ENCODE data around the gene EFHD1. TPM values are rescaled to one million over a fixed set of nuclear protein-coding genes. Genes with fewer than 3 reads are reported as not detected.

The EFHD1 gene
- total and polyA plus RNA-seq, 9 of the 15 experiments (the other 6 are each of a cell fraction or from before 2014, with no cell fraction given), result 0.66 to 9.1 (median 2.0) TPM

- in situ Hi-C loops (cut with MboI), result no loop called here
- no peak for FAIRE-seq
- no peak overlapping the region for H3K4me3 ChIP-seq
These were observed 80.1 kb downstream of the EFHD1 start for GRCh38 chr2:232713505-232713904.

GRCh38 chr2:232714969-232715368, 81.6 kb downstream of the EFHD1 start:
- no peak overlapping the region for H3K27ac ChIP-seq (ENCODE audit: extremely low read depth, low read depth, low read length)
- ATAC-seq (no peak), DNase-seq (ENCODE audit: extremely low read depth in 1 of 4, low spot score in 3 of 4) (no peak), FAIRE-seq (no peak)
- in situ Hi-C loops (cut with MboI) (no loop called here), intact Hi-C loops (cut with micrococcal nuclease) (no loop called here)
- 79% methylated on average over 3 of the region's 3 CpGs for WGBS (ENCODE audit: insufficient coverage, low coverage, missing lambda C conversion rate)
- H3K4me2 ChIP-seq (ENCODE audit: insufficient read depth, low read length), result no peak overlapping the region
- no peak overlapping the region for H3K4me3 ChIP-seq
- H3K9me1 ChIP-seq (ENCODE audit: control insufficient read depth, insufficient read depth, low read length), result no peaks in the 10 kb centered on the region
- no peaks in the 10 kb centered on the region for H3K27me3 ChIP-seq (ENCODE audit: control insufficient read depth in 2 of 2, insufficient read depth in 2 of 2, low read length in 2 of 2)
- H3K4me1 ChIP-seq (replicated peaks in 1 of 2; ENCODE audit: control insufficient read depth in 2 of 2, insufficient read depth in 2 of 2, low read length in 2 of 2), result no peaks in the 10 kb centered on the region; a peak in 1 of 5 replicates
- no peaks in the 10 kb centered on the region for H4K20me1 ChIP-seq (replicated peaks; ENCODE audit: control insufficient read depth, insufficient read depth, low read length)
- peaks cover 95% of the 10 kb centered on the region for H3K79me2 ChIP-seq (ENCODE audit: control insufficient read depth, insufficient read depth, low read length)
- H3K9ac ChIP-seq (ENCODE audit: insufficient read depth in 1 of 2, low read depth in 2 of 2, low read length in 2 of 2), result no peak overlapping the region
- CTCF ChIA-PET (ENCODE audit: low intra/inter-chr PET ratio), result no interaction called here
- POLR2A ChIA-PET, result no interaction called here
- no peak overlapping the region for H2AFZ ChIP-seq (ENCODE audit: low read depth, low read length)
- no peaks in the 10 kb centered on the region for H3K9me3 ChIP-seq (replicated peaks; ENCODE audit: control insufficient read depth, insufficient read depth, low read depth, low read length)
- H3K36me3 ChIP-seq (ENCODE audit: control insufficient read depth, insufficient read depth, low read length), result peaks cover 51% of the 10 kb centered on the region; the same call in 2 of the 3 replicates
- BruUV-seq (replicated peaks), result no TSS peak
- TF ChIP-seq ERF (CRISPR knock-in tag; IDR thresholded peaks at IDR 0.05) (no peak), SNIP1 (IDR thresholded peaks at IDR 0.05; ENCODE audit: low read depth) (no peak), POLR2AphosphoS5 (IDR thresholded peaks at IDR 0.05; ENCODE audit: control insufficient read depth, insufficient read depth, low read depth, low read length) (no peak), TAF1 (IDR thresholded peaks at IDR 0.05; ENCODE audit: control insufficient read depth, extremely low read depth, insufficient read depth, low read length, severe bottlenecking) (no peak), NKRF (IDR thresholded peaks at IDR 0.05; ENCODE audit: borderline replicate concordance) (no peak), TFAP4 (CRISPR knock-in tag; IDR thresholded peaks at IDR 0.05; ENCODE audit: borderline replicate concordance) (no peak), CBX3 (IDR thresholded peaks at IDR 0.05; ENCODE audit: borderline replicate concordance in 1 of 2, low read length in 2 of 2) (no peak), CEBPG (CRISPR knock-in tag; IDR thresholded peaks at IDR 0.05) (no peak), CEBPG (tag; conservative IDR thresholded peaks at IDR 0.05 in 1 of 2, IDR thresholded peaks at IDR 0.05 in 1 of 2) (no peak)

More at GRCh38 chr2:232713505-232713904, 80.1 kb downstream of the EFHD1 start:
- ChIA-PET CTCF (ENCODE audit: low intra/inter-chr PET ratio) (no interaction called here), POLR2A (no interaction called here)
- ATAC-seq, result no peak
- H3K9me3 ChIP-seq (replicated peaks; ENCODE audit: control insufficient read depth, insufficient read depth, low read depth, low read length), result no peaks in the 10 kb centered on the region
- H2AFZ ChIP-seq (ENCODE audit: low read depth, low read length), result no peak overlapping the region
- no peaks in the 10 kb centered on the region for H3K9me1 ChIP-seq (ENCODE audit: control insufficient read depth, insufficient read depth, low read length)
- no peaks in the 10 kb centered on the region for H3K27me3 ChIP-seq (ENCODE audit: control insufficient read depth in 2 of 2, insufficient read depth in 2 of 2, low read length in 2 of 2)
- peaks cover 86% of the 10 kb centered on the region for H3K79me2 ChIP-seq (ENCODE audit: control insufficient read depth, insufficient read depth, low read length)
- H3K9ac ChIP-seq (ENCODE audit: insufficient read depth in 1 of 2, low read depth in 2 of 2, low read length in 2 of 2), result no peak overlapping the region
- intact Hi-C loops (cut with micrococcal nuclease), result no loop called here
- H4K20me1 ChIP-seq (replicated peaks; ENCODE audit: control insufficient read depth, insufficient read depth, low read length), result no peaks in the 10 kb centered on the region
- no TSS peak for BruUV-seq (replicated peaks)
- no peak for DNase-seq (ENCODE audit: extremely low read depth in 1 of 4, low spot score in 3 of 4)
- H3K27ac ChIP-seq (ENCODE audit: extremely low read depth, low read depth, low read length), result no peak overlapping the region
- H3K36me3 ChIP-seq (ENCODE audit: control insufficient read depth, insufficient read depth, low read length), result peaks cover 51% of the 10 kb centered on the region; the same call in 2 of the 3 replicates
- TF ChIP-seq MEIS2 (IDR thresholded peaks at IDR 0.05; ENCODE audit: partially characterized antibody) (peak; percentile 26), C11orf30 (IDR thresholded peaks at IDR 0.05; ENCODE audit: low read depth) (peak; percentile 14; the same call in 1 of the 2 replicates), ADNP (tag; IDR thresholded peaks at IDR 0.05) (no peak), ZNF316 (IDR thresholded peaks at IDR 0.05) (peak; percentile 49)
- H3K4me1 ChIP-seq (replicated peaks in 1 of 2; ENCODE audit: control insufficient read depth in 2 of 2, insufficient read depth in 2 of 2, low read length in 2 of 2), result no peaks in the 10 kb centered on the region; a peak in 1 of 5 replicates
- H3K4me2 ChIP-seq (ENCODE audit: insufficient read depth, low read length), result no peak overlapping the region

Measured in K562 (cell line).